ENCODE data around the gene ABTB1.
"Not testable (repeated sequence)": the region's sequence is repeated elsewhere in the genome, so short reads cannot be mapped to it uniquely, and the experiment has no call there.

ABTB1 gene

DNA sequence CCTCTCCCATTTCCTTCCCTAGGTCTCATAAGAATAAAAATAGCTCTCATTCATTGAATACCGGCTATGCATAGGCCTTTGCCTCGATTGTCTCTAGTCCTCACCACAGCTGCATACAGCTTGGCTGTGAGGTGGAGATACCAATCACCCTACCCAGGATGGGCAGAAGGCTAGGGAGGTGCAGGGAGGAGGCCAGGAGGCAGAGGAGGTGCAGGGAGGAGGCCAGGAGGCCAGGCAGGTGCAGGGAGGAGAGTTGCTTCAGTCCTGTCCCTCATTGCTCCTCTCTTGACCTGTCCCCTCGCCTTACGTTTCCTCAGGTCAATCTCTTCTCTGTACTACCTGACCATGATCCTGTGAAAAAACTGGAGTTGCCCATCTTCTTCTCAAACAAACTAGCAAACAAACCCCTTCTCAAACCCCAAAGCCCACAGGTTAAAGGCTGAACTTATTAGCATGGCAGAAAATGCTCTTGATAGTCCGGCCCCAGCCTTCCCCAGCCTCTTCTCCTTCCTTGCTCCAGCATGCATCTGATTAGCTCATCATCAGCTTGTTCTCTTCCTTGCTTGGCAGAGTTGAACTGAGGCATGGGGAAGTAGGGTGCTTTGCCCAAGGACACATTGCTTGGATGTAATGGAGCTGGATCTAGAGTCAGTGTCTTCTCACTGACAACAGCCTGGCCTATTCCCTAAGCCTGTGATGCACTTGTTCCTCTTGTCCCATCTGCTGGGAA is 27.9 kb upstream of the ABTB1 start:
- no peaks in the 10 kb centered on the region for H3K27me3 Mint-ChIP-seq
- no peaks in the 10 kb centered on the region for H3K9me3 Mint-ChIP-seq
- ATAC-seq: no peak
- no peak overlapping the region for H3K4me3 Mint-ChIP-seq
- no peak overlapping the region for H3K27ac Mint-ChIP-seq
- H3K36me3 Mint-ChIP-seq: no peaks in the 10 kb centered on the region
- H3K4me1 Mint-ChIP-seq: no peaks in the 10 kb centered on the region

DNA sequence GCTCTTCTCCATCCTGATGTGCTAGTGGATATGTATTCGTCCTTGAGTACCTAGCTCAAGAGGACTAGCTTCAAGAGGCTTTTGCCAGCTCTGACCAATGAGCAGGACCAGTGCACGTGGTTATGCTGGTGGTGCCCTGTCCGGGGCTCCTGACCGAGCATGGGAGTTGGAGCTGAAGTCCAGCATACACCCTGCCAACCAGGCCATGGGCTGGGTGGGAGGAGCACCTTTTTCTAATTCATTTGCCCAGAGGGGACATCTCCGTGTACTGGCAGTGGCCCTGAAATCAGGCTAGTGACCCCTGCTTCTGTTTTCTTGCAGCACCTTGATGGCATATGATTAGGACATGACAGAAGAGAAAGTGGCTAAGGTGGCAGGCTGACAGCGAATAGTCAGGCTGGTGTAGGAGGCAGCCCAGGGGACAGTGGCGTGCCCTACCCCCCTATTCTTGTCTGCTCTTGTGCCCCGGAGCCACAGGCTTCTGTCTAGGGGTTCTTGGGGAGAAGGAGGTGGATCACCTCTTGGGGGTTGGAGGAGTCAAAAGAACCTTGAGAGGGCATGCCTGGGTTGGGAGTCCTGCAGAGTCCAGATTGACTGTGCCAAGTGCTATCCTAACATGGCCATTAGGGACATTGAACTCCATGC is 27.3 kb upstream of the ABTB1 start:
- Mint-ChIP-seq H3K27me3 (no peaks in the 10 kb centered on the region), H3K27ac (no peak overlapping the region), H3K4me1 (no peaks in the 10 kb centered on the region), H3K9me3 (no peaks in the 10 kb centered on the region), H3K36me3 (no peaks in the 10 kb centered on the region), H3K4me3 (no peak overlapping the region)
- no peak for ATAC-seq

DNA sequence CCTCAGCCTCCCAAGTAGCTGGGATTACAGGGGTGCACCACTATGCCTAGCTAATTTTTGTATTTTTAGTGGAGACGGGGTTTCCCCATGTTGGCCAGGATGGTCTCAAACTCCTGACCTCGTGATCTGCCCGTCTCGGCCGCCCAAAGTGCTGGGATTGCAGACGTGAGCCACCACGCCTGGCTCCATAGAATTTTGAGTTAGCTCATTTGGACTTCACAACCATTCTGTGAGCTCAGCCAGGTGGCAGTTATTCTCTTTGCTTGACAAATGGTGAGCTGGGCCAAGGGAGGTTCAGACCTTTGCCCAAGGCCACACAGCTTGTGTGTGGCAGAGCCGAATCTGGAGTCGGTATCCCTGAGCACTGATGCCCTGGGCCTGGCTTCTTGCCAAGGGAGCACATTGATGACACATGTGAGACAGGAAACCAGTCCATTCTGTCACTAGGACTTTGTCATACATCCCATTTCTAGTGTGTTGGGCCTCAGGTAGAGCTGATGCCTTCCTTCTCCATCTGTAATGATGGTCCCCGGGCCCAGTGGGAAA is 26.2 kb upstream of the ABTB1 start:
- no peaks in the 10 kb centered on the region for H3K9me3 Mint-ChIP-seq
- ATAC-seq: no peak
- no peaks in the 10 kb centered on the region for H3K4me1 Mint-ChIP-seq
- no peak overlapping the region for H3K27ac Mint-ChIP-seq
- no peaks in the 10 kb centered on the region for H3K27me3 Mint-ChIP-seq
- no peak overlapping the region for H3K4me3 Mint-ChIP-seq
- no peaks in the 10 kb centered on the region for H3K36me3 Mint-ChIP-seq

DNA sequence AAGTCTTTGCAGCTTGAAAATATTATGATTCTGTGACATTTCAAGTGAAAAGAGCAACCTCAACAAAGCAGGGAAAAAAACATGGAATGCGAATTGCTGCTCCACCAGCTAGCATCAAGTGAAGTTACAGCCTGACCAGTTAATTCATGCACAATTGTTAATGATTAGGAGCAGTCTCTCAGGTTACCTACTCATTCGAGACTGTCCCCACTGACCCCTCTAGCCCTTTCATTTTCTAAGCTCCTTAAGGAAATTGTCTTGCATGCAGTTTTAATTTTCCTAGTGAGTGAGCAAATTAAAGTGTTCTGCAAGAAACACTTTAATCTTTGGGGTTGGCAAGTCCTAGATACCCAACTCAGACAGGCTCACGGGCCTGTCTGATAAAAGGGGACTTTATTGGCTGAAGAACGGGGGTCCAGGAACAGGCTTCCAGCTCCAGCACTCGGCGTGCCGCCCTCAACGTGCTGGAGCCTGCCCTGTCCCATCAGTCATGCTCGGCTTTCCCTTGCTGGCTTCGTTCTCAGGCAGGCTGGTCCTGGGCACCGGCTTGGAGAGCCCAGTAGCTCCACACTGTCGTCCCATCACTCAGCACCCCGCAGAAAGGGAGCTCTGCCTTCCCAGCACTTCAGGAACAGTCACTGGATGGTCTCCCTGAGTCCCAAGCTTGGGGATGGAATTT is 25.4 kb upstream of the ABTB1 start:
- H3K4me3 Mint-ChIP-seq: no peak overlapping the region
- no peaks in the 10 kb centered on the region for H3K4me1 Mint-ChIP-seq
- no peaks in the 10 kb centered on the region for H3K9me3 Mint-ChIP-seq
- no peaks in the 10 kb centered on the region for H3K27me3 Mint-ChIP-seq
- H3K27ac Mint-ChIP-seq: no peak overlapping the region
- H3K36me3 Mint-ChIP-seq: no peaks in the 10 kb centered on the region
- ATAC-seq: no peak

DNA sequence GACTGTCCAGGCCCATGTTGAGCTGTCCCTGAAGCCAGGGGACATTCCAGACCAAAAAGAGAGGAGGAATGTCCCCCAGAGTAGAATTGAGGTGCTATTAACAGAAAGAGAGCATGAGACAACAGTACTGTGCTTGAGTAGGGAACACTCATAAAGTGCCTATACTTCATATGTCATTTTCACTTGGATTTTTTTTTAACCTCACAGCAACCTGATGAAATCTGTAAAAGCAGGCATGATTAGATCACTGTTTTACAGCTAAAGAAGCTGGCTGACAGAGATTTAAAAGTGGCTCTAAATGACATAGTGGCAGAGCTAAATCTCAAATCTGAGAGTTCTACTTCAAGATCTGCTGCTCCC is 24.9 kb upstream of the ABTB1 start:
- no peaks in the 10 kb centered on the region for H3K9me3 Mint-ChIP-seq
- H3K27ac Mint-ChIP-seq: no peak overlapping the region
- peaks cover 2% of the 10 kb centered on the region for H3K4me1 Mint-ChIP-seq
- H3K4me3 Mint-ChIP-seq: no peak overlapping the region
- ATAC-seq: no peak
- no peaks in the 10 kb centered on the region for H3K36me3 Mint-ChIP-seq
- H3K27me3 Mint-ChIP-seq: no peaks in the 10 kb centered on the region

DNA sequence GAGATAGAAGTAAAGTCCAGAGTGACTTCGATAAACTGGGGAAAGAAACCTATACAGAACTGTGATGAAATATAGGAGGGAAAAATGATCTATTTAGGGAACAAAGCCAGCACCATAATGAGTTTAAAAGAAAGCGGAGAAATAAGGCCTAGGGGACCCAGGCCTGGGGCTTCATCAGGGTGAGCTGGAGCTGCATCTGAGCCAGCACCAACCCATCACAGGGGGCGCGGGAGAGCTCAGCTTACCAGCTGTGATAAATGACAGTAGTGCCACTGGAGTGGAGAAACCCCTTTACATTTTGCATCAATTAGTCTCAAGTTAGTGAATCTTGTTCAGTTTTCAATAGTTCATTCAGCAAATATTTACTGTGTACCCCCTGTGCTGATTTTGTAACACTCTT is 22.5 kb upstream of the ABTB1 start:
- H3K4me3 Mint-ChIP-seq: no peak overlapping the region
- ATAC-seq: no peak
- H3K9me3 Mint-ChIP-seq: no peaks in the 10 kb centered on the region
- H3K27ac Mint-ChIP-seq: no peak overlapping the region
- peaks cover 6% of the 10 kb centered on the region for H3K4me1 Mint-ChIP-seq
- H3K36me3 Mint-ChIP-seq: no peaks in the 10 kb centered on the region
- H3K27me3 Mint-ChIP-seq: no peaks in the 10 kb centered on the region

DNA sequence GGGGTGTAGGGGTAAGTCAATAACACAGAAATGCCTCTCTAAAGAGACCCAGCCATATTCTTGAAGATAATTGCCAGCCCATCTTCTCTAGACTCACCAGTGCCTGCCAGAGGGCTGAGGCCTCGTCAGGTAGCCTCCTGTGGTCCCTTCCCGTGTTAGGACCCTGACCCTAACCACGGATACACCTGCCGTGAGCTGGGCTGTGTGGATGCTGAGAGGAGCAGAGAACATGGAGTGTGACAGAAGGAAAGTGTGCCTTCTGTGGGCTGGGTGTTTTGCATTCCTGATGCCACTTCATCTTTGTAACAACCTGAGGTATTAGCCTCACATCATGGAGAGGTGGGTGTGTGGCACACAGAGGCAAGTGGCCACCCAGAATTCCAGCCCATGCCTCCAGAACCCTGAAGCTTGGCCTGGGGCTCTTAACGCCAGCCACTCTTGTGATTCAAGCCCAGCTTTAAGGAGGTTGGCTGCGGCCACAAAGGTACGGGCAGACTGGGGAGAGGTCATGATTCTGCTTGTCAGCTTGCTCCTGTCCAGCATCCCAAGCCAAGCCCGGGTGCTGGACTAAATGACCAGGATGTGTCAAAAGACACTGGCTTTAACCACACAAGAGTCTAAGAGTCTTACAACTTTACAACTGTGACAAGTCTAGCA is 21.1 kb upstream of the ABTB1 start:
- Mint-ChIP-seq H3K4me3 (no peak overlapping the region), H3K27me3 (no peaks in the 10 kb centered on the region), H3K9me3 (no peaks in the 10 kb centered on the region), H3K36me3 (no peaks in the 10 kb centered on the region), H3K4me1 (peaks cover 6% of the 10 kb centered on the region), H3K27ac (no peak overlapping the region)
- no peak for ATAC-seq

DNA sequence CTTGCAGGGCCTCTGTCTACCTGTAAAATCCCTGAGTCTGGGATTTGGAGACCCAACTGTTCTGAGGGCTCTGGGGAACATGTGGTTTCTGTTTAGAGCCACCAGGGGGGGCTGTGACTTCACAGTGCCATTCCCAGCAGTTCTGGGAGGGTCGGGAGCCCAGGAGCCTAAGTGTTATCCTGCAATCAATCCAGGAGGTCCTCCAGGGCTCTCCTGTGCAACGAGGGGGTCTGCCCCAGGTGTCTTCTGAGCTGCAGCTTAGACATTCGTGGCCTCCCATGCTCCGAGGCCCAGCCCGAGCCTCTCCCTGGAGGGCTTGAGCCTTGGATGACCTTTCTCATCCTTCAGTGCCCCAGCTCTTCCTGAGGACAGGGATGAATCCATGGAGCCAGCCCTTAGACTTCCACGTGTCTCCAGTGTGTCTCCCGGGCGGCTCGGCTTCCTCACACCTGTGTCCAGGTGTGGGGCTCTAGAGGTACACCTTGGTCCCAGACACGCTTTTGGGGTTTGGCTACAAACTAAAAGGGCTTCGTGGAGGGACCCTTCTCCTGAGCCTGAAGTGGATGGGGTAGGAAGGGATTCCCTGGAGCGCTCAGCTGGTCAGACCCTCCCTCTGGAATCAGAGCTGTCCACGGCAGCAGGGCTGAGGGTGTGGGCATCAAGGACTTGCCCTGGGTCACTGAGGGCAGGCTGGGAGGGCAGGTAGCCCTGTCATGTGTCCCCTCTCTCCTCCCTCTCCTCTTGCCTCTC is 20.3 kb upstream of the ABTB1 start:
- H3K4me3 Mint-ChIP-seq: no peak overlapping the region
- no peaks in the 10 kb centered on the region for H3K36me3 Mint-ChIP-seq
- no peaks in the 10 kb centered on the region for H3K9me3 Mint-ChIP-seq
- H3K4me1 Mint-ChIP-seq: peaks cover 6% of the 10 kb centered on the region
- H3K27ac Mint-ChIP-seq: peak overlapping the region; percentile 55
- H3K27me3 Mint-ChIP-seq: no peaks in the 10 kb centered on the region
- peak; percentile 48 for ATAC-seq

DNA sequence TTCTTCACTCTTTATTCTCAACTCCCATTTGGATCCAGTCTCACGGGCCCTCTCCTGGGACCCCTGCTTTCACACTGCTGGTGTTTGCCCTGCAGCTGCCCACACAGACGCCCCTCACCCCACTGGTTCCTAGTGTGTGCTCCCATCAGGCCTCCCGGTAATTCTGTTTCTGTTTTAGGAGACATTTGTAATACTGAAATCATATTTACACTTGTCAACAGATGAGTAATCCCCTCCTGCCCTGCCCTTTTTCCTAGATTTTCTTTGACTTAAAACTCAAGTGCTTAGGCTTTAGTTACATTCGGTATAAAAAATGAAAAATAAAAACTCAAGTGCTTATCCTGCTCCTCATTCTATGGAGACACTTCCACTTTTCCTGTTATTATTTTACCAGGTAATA is 18.4 kb upstream of the ABTB1 start:
- H3K9me3 Mint-ChIP-seq: no peaks in the 10 kb centered on the region
- H3K4me3 Mint-ChIP-seq: no peak overlapping the region
- no peaks in the 10 kb centered on the region for H3K36me3 Mint-ChIP-seq
- peaks cover 6% of the 10 kb centered on the region for H3K4me1 Mint-ChIP-seq
- no peaks in the 10 kb centered on the region for H3K27me3 Mint-ChIP-seq
- no peak overlapping the region for H3K27ac Mint-ChIP-seq
- no peak for ATAC-seq

DNA sequence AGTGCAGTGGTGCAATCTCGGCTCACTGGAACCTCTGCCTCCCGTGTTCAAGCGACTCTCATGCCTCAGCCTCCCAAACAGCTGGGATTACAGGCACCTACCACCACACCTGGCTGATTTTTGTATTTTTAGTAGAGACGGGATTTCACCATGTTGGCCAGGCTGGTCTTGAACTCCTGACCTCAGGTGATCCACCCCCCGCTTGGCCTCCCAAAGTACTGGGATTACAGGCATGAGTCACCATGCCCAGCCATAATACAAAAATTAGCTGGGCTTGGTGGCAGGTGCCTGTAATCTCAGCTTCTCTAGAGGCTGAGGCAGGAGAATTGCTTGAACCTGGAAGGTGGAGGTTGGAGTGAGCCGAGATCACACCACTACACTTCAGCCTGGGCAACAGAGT is 17.8 kb upstream of the ABTB1 start:
- H3K4me3 Mint-ChIP-seq, H3K36me3 Mint-ChIP-seq, H3K27ac Mint-ChIP-seq, H3K9me3 Mint-ChIP-seq, H3K27me3 Mint-ChIP-seq, ATAC-seq, H3K4me1 Mint-ChIP-seq: not testable (repeated sequence)

DNA sequence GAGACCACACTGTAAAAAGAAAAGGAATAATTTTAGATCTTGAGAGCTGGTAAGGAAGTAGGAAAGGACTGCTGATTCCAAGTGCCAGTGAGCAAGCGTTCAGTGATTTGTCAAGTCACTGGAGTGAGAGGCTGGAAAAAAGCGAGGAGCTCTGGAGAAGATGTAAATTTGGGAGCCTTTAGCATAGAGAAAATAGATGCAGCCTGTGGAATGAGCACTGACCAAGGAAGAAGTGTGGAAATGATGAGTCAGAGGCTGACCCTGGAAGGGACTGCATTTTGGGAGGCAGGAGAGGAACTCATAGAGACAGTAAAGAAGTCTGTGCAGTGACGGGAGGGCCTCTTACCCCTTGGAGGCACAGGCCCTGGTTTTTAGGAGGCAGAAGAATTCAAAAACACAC is 17.1 kb upstream of the ABTB1 start:
- H3K9me3 Mint-ChIP-seq: no peaks in the 10 kb centered on the region
- H3K4me1 Mint-ChIP-seq: peaks cover 6% of the 10 kb centered on the region
- no peak overlapping the region for H3K4me3 Mint-ChIP-seq
- H3K36me3 Mint-ChIP-seq: peaks cover 6% of the 10 kb centered on the region
- no peaks in the 10 kb centered on the region for H3K27me3 Mint-ChIP-seq
- ATAC-seq: no peak
- no peak overlapping the region for H3K27ac Mint-ChIP-seq

DNA sequence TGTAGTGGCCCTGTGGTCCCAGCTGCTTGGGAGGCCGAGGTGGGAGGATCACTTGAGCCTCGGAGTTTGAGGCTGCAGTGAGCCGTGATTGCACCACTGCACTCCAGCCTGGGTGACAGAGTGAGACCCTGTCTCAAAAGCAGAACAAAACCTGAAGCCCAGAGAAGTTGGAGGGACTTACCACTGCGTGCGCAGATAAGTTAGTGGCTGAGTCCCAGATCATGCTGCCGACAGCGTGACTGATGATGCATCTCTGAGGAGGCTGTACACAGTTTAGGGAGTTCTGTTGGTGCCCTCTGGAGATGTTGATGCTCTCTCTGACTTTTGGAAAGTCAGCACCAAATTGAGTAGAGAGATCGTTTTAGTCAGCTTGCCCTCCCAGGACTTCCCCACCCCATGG is 15.8 kb upstream of the ABTB1 start:
- no peaks in the 10 kb centered on the region for H3K27me3 Mint-ChIP-seq
- no peaks in the 10 kb centered on the region for H3K9me3 Mint-ChIP-seq
- H3K27ac Mint-ChIP-seq: no peak overlapping the region
- H3K4me1 Mint-ChIP-seq: peaks cover 6% of the 10 kb centered on the region
- H3K36me3 Mint-ChIP-seq: peaks cover 6% of the 10 kb centered on the region
- ATAC-seq: no peak
- H3K4me3 Mint-ChIP-seq: no peak overlapping the region

DNA sequence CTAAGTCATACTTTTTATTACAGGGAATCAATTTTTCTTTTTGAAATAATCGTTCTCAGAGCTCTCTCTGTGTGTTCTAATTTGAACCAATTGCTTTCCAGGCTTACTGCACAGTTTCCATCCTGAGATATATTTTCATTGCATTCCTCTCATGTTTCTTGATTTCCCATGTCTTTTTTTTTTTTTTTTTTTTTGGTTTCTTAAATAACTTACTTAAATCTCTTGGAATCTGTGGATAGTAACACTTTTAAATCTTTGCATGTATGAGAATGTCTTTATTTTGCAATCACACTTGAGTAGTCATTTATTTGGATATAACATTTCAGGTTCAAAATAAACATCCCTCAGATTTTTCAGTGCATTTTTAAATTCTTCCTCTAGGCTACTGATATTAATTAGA is 14.5 kb upstream of the ABTB1 start:
- Mint-ChIP-seq H3K9me3 (no peaks in the 10 kb centered on the region), H3K4me3 (no peak overlapping the region), H3K4me1 (peaks cover under 1% of the 10 kb centered on the region), H3K36me3 (peaks cover 6% of the 10 kb centered on the region), H3K27ac (no peak overlapping the region), H3K27me3 (no peaks in the 10 kb centered on the region)
- no peak for ATAC-seq

DNA sequence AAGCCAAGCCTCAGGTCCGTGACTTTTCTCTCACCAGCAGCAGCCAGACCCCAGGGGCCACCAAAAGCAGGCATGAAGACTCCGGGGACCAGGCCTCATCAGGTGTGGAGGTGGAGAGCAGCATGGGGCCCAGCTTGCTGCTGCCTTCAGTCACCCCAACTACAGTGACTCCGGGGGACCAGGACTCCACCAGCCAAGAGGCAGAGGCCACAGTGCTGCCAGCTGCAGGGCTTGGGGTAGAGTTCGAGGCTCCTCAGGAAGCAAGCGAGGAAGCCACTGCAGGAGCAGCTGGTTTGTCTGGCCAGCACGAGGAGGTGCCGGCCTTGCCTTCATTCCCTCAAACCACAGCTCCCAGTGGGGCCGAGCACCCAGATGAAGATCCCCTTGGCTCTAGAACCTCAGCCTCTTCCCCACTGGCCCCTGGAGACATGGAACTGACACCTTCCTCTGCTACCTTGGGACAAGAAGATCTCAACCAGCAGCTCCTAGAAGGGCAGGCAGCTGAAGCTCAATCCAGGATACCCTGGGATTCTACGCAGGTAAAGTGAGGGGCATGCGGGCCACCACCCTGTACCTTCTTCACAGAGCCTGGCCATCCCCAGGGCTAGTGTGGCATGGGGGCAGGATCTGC is 12.0 kb upstream of the ABTB1 start:
- no peaks in the 10 kb centered on the region for H3K9me3 Mint-ChIP-seq
- no peak overlapping the region for H3K27ac Mint-ChIP-seq
- no peak overlapping the region for H3K4me3 Mint-ChIP-seq
- no peaks in the 10 kb centered on the region for H3K4me1 Mint-ChIP-seq
- peaks cover 6% of the 10 kb centered on the region for H3K36me3 Mint-ChIP-seq
- H3K27me3 Mint-ChIP-seq: no peaks in the 10 kb centered on the region
- no peak for ATAC-seq
